ACHN (cell line): Measurements from ENCODE around the gene NR2F6.
A peak's percentile ranks its signal among the peaks of the same experiment; 100 is the strongest.

Experiments used
- DNase-seq: peaks from one replicate; pipeline ENCODE4 v3.0.0-alpha.2; 2015
- in situ Hi-C: cut with HindIII; loops from 2 replicates; pipeline ENCODE4 v1.10.0; 2017; ENCODE audit warnings: low sequenced_read_pairs, low pct_ligation_motif_present, low pct_unique_long_range_greater_than_20kb

NR2F6 gene

GRCh38 chr19:17219286-17219685, 26.4 kb downstream of the NR2F6 start:
- in situ Hi-C loops: no loop called here
- no peak for DNase-seq

- DNase-seq: no peak
- in situ Hi-C loops: no loop called here
Measured at GRCh38 chr19:17216058-17216670, 29.6 kb downstream of the NR2F6 start.

- DNase-seq: peak; percentile 89
- in situ Hi-C loops: no loop called here
Measured at GRCh38 chr19:17215127-17215971, 30.4 kb downstream of the NR2F6 start, which contains the start of gene USE1. USE1 (plus strand) TSS chr19:17215357; CDS start chr19:17215406, 49 bp downstream.

GRCh38 chr19:17214508-17215126, 31.1 kb downstream of the NR2F6 start:
- no peak for DNase-seq
- in situ Hi-C loops: no loop called here

- DNase-seq: no peak
- in situ Hi-C loops: no loop called here
Measured at GRCh38 chr19:17213334-17213733, 32.4 kb downstream of the NR2F6 start.

- in situ Hi-C loops: no loop called here
- no peak for DNase-seq
Measured at GRCh38 chr19:17211547-17212446, 33.9 kb downstream of the NR2F6 start.

GRCh38 chr19:17210296-17210695, 35.4 kb downstream of the NR2F6 start:
- DNase-seq: no peak
- in situ Hi-C loops: no loop called here

GRCh38 chr19:17209126-17210036, 36.3 kb downstream of the NR2F6 start:
- in situ Hi-C loops: no loop called here
- DNase-seq: peak; percentile 16

- DNase-seq: no peak
- in situ Hi-C loops: no loop called here
Measured at GRCh38 chr19:17206736-17207581, 38.8 kb downstream of the NR2F6 start.

GRCh38 chr19:17205237-17206140, 40.2 kb downstream of the NR2F6 start:
- DNase-seq: peak; percentile 46
- in situ Hi-C loops: no loop called here

- in situ Hi-C loops: no loop called here
- DNase-seq: no peak
Measured at GRCh38 chr19:17202713-17203112, 43.0 kb downstream of the NR2F6 start.

- in situ Hi-C loops: no loop called here
- peak; percentile 13 for DNase-seq
Measured at GRCh38 chr19:17202249-17202648, 43.5 kb downstream of the NR2F6 start.

GRCh38 chr19:17200408-17201079, 45.2 kb downstream of the NR2F6 start:
- in situ Hi-C loops: no loop called here

GRCh38 chr19:17197666-17198065, 48.1 kb downstream of the NR2F6 start:
- in situ Hi-C loops: no loop called here

More at GRCh38 chr19:17200408-17201079, 45.2 kb downstream of the NR2F6 start:
- DNase-seq: no peak

GRCh38 chr19:17196610-17197009, 49.1 kb downstream of the NR2F6 start:
- in situ Hi-C loops: no loop called here

More at GRCh38 chr19:17197666-17198065, 48.1 kb downstream of the NR2F6 start:
- DNase-seq: no peak

More at GRCh38 chr19:17196610-17197009, 49.1 kb downstream of the NR2F6 start:
- DNase-seq: no peak
